ES-I3 (cell line): ENCODE data around the gene AGBL2.
"Not testable (repeated sequence)": the region's sequence is repeated elsewhere in the genome, so short reads cannot be mapped to it uniquely, and the experiment has no call there.

Experiments used
- H3K36me3 ChIP-seq: 2 replicates; pipeline ENCODE4 v1.6.1; 2013; ENCODE audit warnings: mild to moderate bottlenecking, low read length, control low read depth, moderate library complexity; ENCODE audit not compliant: insufficient read depth
- H3K4me1 ChIP-seq: 2 replicates; pipeline ENCODE4 v1.6.1; 2013; ENCODE audit warnings: mild to moderate bottlenecking, control low read depth, low read length; ENCODE audit not compliant: insufficient read depth
- H3K9ac ChIP-seq: 2 replicates; pipeline ENCODE4 v1.6.1; 2013; ENCODE audit warnings: low read depth, mild to moderate bottlenecking, low read length, moderate library complexity
- H3K9me3 ChIP-seq: 2 replicates; pipeline ENCODE4 v1.6.1; 2013; ENCODE audit warnings: mild to moderate bottlenecking, low read length, moderate library complexity; ENCODE audit not compliant: control insufficient read depth, insufficient read depth

The AGBL2 gene

GRCh38 chr11:47716692-47717091 is 1.5 kb upstream of the AGBL2 start:
- Histone ChIP-seq H3K9me3 (no peaks in the 10 kb centered on the region), H3K36me3 (peaks cover 16% of the 10 kb centered on the region), H3K4me1 (no peaks in the 10 kb centered on the region)

GRCh38 chr11:47714554-47715081 is 551 bp downstream of the AGBL2 start:
- Histone ChIP-seq H3K4me1 (no peaks in the 10 kb centered on the region), H3K9ac (peak overlapping the region; percentile 46; the same call in 1 of the 2 replicates), H3K36me3 (peaks cover 16% of the 10 kb centered on the region), H3K9me3 (no peaks in the 10 kb centered on the region)

More at GRCh38 chr11:47716692-47717091, 1.5 kb upstream of the AGBL2 start:
- no peak overlapping the region for H3K9ac ChIP-seq

DNA sequence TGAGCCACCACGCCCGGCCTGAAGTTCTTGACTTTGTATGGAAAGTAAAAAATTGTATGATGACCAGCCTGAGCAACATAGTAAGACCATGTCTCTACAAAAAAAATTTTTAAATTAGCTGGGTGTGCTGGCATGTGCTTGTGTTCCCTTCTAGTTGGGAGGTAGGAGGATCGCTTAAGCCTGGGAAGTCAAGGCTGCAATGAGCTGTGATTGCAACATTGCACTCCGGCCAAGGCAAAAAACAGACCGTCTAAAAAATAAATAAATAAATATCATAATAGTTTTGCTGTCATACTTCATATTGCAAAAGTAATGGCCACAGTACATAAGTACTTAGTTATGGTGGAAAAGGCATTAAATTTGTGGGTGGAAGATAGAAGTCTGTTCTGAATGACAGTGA is 3.4 kb downstream of the AGBL2 start:
- no peaks in the 10 kb centered on the region for H3K9me3 ChIP-seq
- no peak overlapping the region for H3K9ac ChIP-seq
- no peaks in the 10 kb centered on the region for H3K4me1 ChIP-seq
- H3K36me3 ChIP-seq: peaks cover 2% of the 10 kb centered on the region; the same call in 1 of the 2 replicates

DNA sequence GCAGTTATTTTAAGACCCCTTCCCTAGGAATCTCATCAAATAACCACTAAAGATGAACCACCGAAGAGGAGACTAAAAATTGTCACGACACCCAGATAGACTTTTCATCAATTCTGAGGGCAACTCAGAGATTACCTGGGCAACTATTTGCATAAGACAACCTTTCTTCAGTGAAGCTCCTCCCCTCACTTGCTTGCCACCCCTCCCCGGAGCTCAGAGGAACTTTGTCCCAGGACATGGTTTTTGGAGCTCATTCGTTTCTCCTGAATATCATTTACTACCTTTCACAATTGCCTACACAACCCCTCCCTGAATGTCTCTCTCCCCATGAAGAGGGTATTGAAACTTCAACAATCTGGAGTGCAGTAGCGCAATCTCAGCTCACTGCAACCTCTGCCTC is 3.9 kb downstream of the AGBL2 start:
- Histone ChIP-seq H3K4me1 (no peaks in the 10 kb centered on the region), H3K36me3 (no peaks in the 10 kb centered on the region), H3K9me3 (no peaks in the 10 kb centered on the region), H3K9ac (no peak overlapping the region)

DNA sequence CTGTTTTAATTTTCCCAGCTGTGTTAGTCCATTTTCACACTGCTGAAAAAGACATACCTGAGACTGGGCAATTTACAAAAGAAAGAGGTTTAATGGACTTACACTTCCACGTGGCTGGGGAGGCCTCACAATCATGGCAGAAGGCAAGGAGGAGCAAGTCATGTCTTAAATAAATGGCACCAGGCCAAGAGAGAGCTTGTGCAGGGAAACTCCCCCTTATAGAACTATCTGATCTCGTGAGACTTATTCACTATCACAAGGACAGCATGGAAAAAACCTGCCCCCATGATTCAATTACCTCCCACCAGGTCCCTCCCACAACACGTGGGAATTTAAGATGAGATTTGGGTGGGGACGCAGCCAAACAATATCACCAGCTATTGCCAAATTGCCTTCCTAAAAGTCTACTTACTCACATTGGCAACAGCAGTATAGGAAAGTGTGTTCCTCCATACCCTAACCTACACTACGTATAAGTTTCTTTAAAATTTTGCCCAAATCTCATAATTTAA is 7.8 kb downstream of the AGBL2 start:
- H3K4me1 ChIP-seq, H3K36me3 ChIP-seq, H3K9me3 ChIP-seq, H3K9ac ChIP-seq: not testable (repeated sequence)

DNA sequence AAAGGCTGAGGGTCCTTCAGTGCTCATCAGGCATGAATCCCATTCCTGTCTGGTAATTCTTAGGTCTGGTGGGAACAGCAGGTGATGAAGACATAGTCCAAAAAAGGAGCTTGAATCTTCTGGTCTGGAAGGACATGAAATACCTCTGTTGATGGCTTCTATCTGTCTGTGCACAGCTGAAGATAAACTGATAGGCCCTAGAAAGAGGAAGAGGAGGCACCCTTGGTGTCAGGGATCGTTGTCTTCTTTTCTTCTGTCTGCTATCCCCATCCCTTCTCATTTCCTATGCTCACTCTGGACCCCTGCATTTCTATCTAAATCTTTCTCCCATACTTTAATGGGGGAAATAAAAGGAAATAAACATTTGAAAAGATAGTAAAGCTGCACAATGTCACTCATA is 9.4 kb downstream of the AGBL2 start:
- no peak overlapping the region for H3K9ac ChIP-seq

GRCh38 chr11:47691979-47692378 is 23.2 kb downstream of the AGBL2 start:
- Histone ChIP-seq H3K9ac (no peak overlapping the region), H3K9me3 (no peaks in the 10 kb centered on the region), H3K4me1 (no peaks in the 10 kb centered on the region), H3K36me3 (no peaks in the 10 kb centered on the region)

More for the DNA sequence above, 9.4 kb downstream of the AGBL2 start:
- Histone ChIP-seq H3K36me3 (no peaks in the 10 kb centered on the region), H3K4me1 (no peaks in the 10 kb centered on the region), H3K9me3 (no peaks in the 10 kb centered on the region)

GRCh38 chr11:47689480-47689879 is 25.7 kb downstream of the AGBL2 start:
- Histone ChIP-seq H3K9me3 (no peaks in the 10 kb centered on the region), H3K9ac (no peak overlapping the region), H3K36me3 (no peaks in the 10 kb centered on the region), H3K4me1 (no peaks in the 10 kb centered on the region)

DNA sequence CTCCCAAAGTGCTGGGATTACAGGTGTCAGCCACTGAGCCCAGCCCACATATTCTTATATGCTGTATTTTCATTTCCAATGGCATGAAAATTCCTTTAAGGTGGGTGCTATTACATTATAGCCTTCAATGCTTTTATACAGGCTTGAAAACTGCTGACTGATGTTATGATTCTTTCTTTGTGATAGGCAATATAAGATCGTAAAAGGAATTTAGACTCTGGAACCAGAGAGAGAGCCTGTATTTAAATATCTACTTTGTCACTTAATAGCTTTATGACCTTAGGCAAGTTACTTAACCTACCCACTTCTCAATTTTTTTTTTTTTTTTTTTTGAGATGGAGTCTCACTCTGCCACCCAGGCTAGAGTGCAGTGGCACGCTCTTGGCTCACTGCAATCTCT is 26.2 kb downstream of the AGBL2 start:
- Histone ChIP-seq H3K9ac (no peak overlapping the region), H3K36me3 (no peaks in the 10 kb centered on the region), H3K9me3 (no peaks in the 10 kb centered on the region), H3K4me1 (no peaks in the 10 kb centered on the region)

- Histone ChIP-seq H3K9ac (no peak overlapping the region), H3K36me3 (no peaks in the 10 kb centered on the region), H3K4me1 (no peaks in the 10 kb centered on the region), H3K9me3 (no peaks in the 10 kb centered on the region)
Observed at GRCh38 chr11:47688111-47688510, 27.1 kb downstream of the AGBL2 start.

- not testable (repeated sequence) for H3K4me1 ChIP-seq, H3K9ac ChIP-seq, H3K9me3 ChIP-seq, H3K36me3 ChIP-seq
Observed at GRCh38 chr11:47686704-47687103, 28.5 kb downstream of the AGBL2 start.

GRCh38 chr11:47686151-47686550 is 29.0 kb downstream of the AGBL2 start:
- no peaks in the 10 kb centered on the region for H3K9me3 ChIP-seq
- no peaks in the 10 kb centered on the region for H3K36me3 ChIP-seq
- H3K4me1 ChIP-seq: no peaks in the 10 kb centered on the region
- no peak overlapping the region for H3K9ac ChIP-seq

- Histone ChIP-seq H3K9me3 (no peaks in the 10 kb centered on the region), H3K36me3 (no peaks in the 10 kb centered on the region), H3K9ac (no peak overlapping the region), H3K4me1 (no peaks in the 10 kb centered on the region; the same call in 1 of the 2 replicates)
Observed at GRCh38 chr11:47675851-47676250, 39.3 kb downstream of the AGBL2 start.

DNA sequence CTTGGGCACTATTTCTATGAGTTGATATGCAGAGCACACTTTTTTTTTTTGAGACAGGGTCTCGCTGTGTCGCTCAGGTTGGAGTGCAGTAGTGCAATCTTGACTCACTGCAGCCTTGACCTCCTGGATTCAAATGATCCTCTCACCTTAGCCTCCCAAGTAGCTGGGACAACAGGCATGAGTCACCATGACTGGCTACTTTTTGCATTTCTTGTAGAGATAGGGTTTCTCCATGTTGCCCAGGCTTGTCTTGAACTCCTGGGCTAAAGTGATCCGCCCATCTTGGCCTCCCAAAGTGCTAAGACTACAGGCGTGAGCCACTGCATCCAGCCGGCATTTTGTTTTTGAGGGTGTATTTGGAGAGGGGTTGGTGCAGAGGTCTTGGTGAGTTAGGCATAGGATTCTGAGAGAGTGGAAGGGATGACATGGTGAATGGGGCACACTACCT is 42.9 kb downstream of the AGBL2 start:
- H3K9me3 ChIP-seq: no peaks in the 10 kb centered on the region
- no peaks in the 10 kb centered on the region for H3K36me3 ChIP-seq
- H3K4me1 ChIP-seq: no peaks in the 10 kb centered on the region; the same call in 1 of the 2 replicates
- no peak overlapping the region for H3K9ac ChIP-seq

DNA sequence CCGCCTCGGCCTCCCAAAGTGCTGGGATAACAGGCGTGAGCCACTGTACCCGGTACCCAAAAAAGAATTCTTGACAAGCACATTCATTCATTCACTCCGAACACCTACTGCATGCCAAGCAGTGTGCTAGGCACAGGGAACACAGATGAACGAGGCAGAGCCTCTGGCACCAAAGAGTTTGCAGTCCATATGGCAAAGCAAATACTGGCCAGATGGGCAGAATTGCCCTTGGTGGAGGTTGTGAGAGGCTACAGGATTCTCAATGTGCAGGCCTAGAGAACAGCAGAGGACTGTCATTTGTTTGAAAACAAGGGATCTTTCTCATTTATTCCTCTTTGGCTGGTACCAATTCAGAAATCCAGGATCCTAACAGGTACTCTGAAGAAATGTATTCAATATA is 45.3 kb downstream of the AGBL2 start:
- H3K9me3 ChIP-seq: no peaks in the 10 kb centered on the region
- H3K4me1 ChIP-seq: no peaks in the 10 kb centered on the region; the same call in 1 of the 2 replicates
- H3K9ac ChIP-seq: no peak overlapping the region
- no peaks in the 10 kb centered on the region for H3K36me3 ChIP-seq
